ENCODE data around the gene CAMTA1. TPM values are rescaled to one million over a fixed set of nuclear protein-coding genes. Genes with fewer than 3 reads are reported as not detected.

The CAMTA1 gene
- total RNA-seq, 1 experiment from 2014 or later = 82.2 TPM

GRCh38 chr1:7303554-7304317 lies 518.5 kb downstream of the CAMTA1 start:
- CTCF ChIA-PET = no interaction called here

GRCh38 chr1:7313081-7313546 lies 527.9 kb downstream of the CAMTA1 start:
- Histone ChIP-seq H3K4me3 (ENCODE audit: low read depth in 2 of 2, low read length in 2 of 2) (no peak overlapping the region), H3K27me3 (ENCODE audit: control insufficient read depth, insufficient read depth, low read length) (no peaks in the 10 kb centered on the region), H3K4me1 (ENCODE audit: control insufficient read depth, insufficient read depth, low read length) (no peaks in the 10 kb centered on the region), H3K9me3 (ENCODE audit: control insufficient read depth, insufficient read depth, low read depth, low read length) (peaks cover 8% of the 10 kb centered on the region; the same call in 1 of the 2 replicates), H3K27ac (ENCODE audit: low read length) (0 out of 2 replicates have a peak overlapping the region, but pooled peaks have one; percentile 6), H3K36me3 (ENCODE audit: control insufficient read depth, insufficient read depth, low read length) (no peaks in the 10 kb centered on the region)
- DNase-seq (ENCODE audit: low read depth, low spot score) (no peak), ATAC-seq (no peak; the same call in 1 of the 2 replicates)
- POLR2A ChIA-PET = interaction anchor here (0.6 kb wide), 1 partner anchor 133 kb away, joined by 5 read pairs; no protein-coding TSS in a partner anchor
- in situ Hi-C loops (cut with HindIII; ENCODE audit: low pct_unique_long_range_greater_than_20kb, low sequenced_read_pairs) = no loop called here
- intact Hi-C loops (cut with micrococcal nuclease; ENCODE audit: unreplicated experiment) = no loop called here
- no TSS peak for BruUV-seq (replicated peaks)
- CTCF ChIA-PET = no interaction called here
- TF ChIP-seq CTCF (IDR thresholded peaks at IDR 0.05) (no peak), REST (IDR thresholded peaks at IDR 0.05; ENCODE audit: insufficient read depth in 1 of 2, low read depth in 2 of 2, low read length in 1 of 2) (no peak), TCF7L2 (IDR thresholded peaks at IDR 0.05; ENCODE audit: low read depth, low read length) (no peak), SIN3A (IDR thresholded peaks at IDR 0.05; ENCODE audit: borderline replicate concordance, insufficient read depth, low read depth, low read length) (no peak)

More at GRCh38 chr1:7303554-7304317, 518.5 kb downstream of the CAMTA1 start:
- H3K4me1 ChIP-seq (ENCODE audit: control insufficient read depth, insufficient read depth, low read length) = peaks cover 36% of the 10 kb centered on the region
- BruUV-seq (replicated peaks) = no TSS peak
- no peaks in the 10 kb centered on the region for H3K27me3 ChIP-seq (ENCODE audit: control insufficient read depth, insufficient read depth, low read length)
- POLR2A ChIA-PET = no interaction called here
- H3K4me3 ChIP-seq (ENCODE audit: low read depth in 2 of 2, low read length in 2 of 2) = no peak overlapping the region
- no peaks in the 10 kb centered on the region for H3K36me3 ChIP-seq (ENCODE audit: control insufficient read depth, insufficient read depth, low read length)
- intact Hi-C loops (cut with micrococcal nuclease; ENCODE audit: unreplicated experiment) (no loop called here), in situ Hi-C loops (cut with HindIII; ENCODE audit: low pct_unique_long_range_greater_than_20kb, low sequenced_read_pairs) (no loop called here)
- H3K27ac ChIP-seq (ENCODE audit: low read length) = peak overlapping the region; percentile 13; the same call in 1 of the 2 replicates
- no peak for DNase-seq (ENCODE audit: low read depth, low spot score)
- TF ChIP-seq SIN3A (IDR thresholded peaks at IDR 0.05; ENCODE audit: borderline replicate concordance, insufficient read depth, low read depth, low read length) = no peak
- TF ChIP-seq TCF7L2 (IDR thresholded peaks at IDR 0.05; ENCODE audit: low read depth, low read length) = no peak
- TF ChIP-seq REST (IDR thresholded peaks at IDR 0.05; ENCODE audit: insufficient read depth in 1 of 2, low read depth in 2 of 2, low read length in 1 of 2) = no peak
- TF ChIP-seq POLR2AphosphoS5 (IDR thresholded peaks at IDR 0.05; ENCODE audit: low read depth, low read length) = no peak
- no peak for TF ChIP-seq CTCF (IDR thresholded peaks at IDR 0.05)
- H3K9me3 ChIP-seq (ENCODE audit: control insufficient read depth, insufficient read depth, low read depth, low read length) = peaks cover 26% of the 10 kb centered on the region; the same call in 1 of the 2 replicates
- no peak for ATAC-seq
